ENCODE data around the gene FXYD3.

Gene FXYD3

GRCh38 chr19:35115177-35115951 lies at the start of gene FXYD3:
TSS of gene FXYD3 (plus strand) at chr19:35115823. CDS start at chr19:35119377, 3,554 bp downstream.
- Histone ChIP-seq H3K27me3 (ENCODE audit: insufficient read depth, low read length) (no peaks in the 10 kb centered on the region), H3K4me1 (ENCODE audit: control insufficient read depth, insufficient read depth, low read length, unreplicated experiment) (peaks cover 3% of the 10 kb centered on the region), H3K79me2 (ENCODE audit: control insufficient read depth, insufficient read depth, low read length, unreplicated experiment) (no peaks in the 10 kb centered on the region), H2AFZ (ENCODE audit: low read length, unreplicated experiment) (no peak within 1 kb of the TSS), H3K27ac (ENCODE audit: low read depth, low read length) (no peak within 1 kb of the TSS), H3K36me3 (ENCODE audit: insufficient read depth, low read length) (no peaks in the 10 kb centered on the region), H3K4me3 (ENCODE audit: low read depth, low read length) (no peak within 1 kb of the TSS)

- Histone ChIP-seq H3K36me3 (ENCODE audit: insufficient read depth, low read length) (no peaks in the 10 kb centered on the region), H3K27ac (ENCODE audit: low read depth, low read length) (no peak overlapping the region), H2AFZ (ENCODE audit: low read length, unreplicated experiment) (no peak overlapping the region), H3K27me3 (ENCODE audit: insufficient read depth, low read length) (no peaks in the 10 kb centered on the region), H3K4me1 (ENCODE audit: control insufficient read depth, insufficient read depth, low read length, unreplicated experiment) (no peaks in the 10 kb centered on the region), H3K4me3 (ENCODE audit: low read depth, low read length) (no peak overlapping the region), H3K79me2 (ENCODE audit: control insufficient read depth, insufficient read depth, low read length, unreplicated experiment) (no peaks in the 10 kb centered on the region)
Measured at GRCh38 chr19:35066121-35066520, 49.5 kb upstream of the FXYD3 start.

GRCh38 chr19:35066691-35067563 lies 48.7 kb upstream of the FXYD3 start:
- no peak overlapping the region for H2AFZ ChIP-seq (ENCODE audit: low read length, unreplicated experiment)
- no peak overlapping the region for H3K4me3 ChIP-seq (ENCODE audit: low read depth, low read length)
- H3K27ac ChIP-seq (ENCODE audit: low read depth, low read length): no peak overlapping the region

GRCh38 chr19:35068941-35069634 lies 46.5 kb upstream of the FXYD3 start:
- no peak overlapping the region for H2AFZ ChIP-seq (ENCODE audit: low read length, unreplicated experiment)

More at GRCh38 chr19:35066691-35067563, 48.7 kb upstream of the FXYD3 start:
- Histone ChIP-seq H3K79me2 (ENCODE audit: control insufficient read depth, insufficient read depth, low read length, unreplicated experiment) (no peaks in the 10 kb centered on the region), H3K27me3 (ENCODE audit: insufficient read depth, low read length) (no peaks in the 10 kb centered on the region), H3K4me1 (ENCODE audit: control insufficient read depth, insufficient read depth, low read length, unreplicated experiment) (no peaks in the 10 kb centered on the region), H3K36me3 (ENCODE audit: insufficient read depth, low read length) (no peaks in the 10 kb centered on the region)

GRCh38 chr19:35069696-35070095 lies 45.9 kb upstream of the FXYD3 start:
- H3K27ac ChIP-seq (ENCODE audit: low read depth, low read length): no peak overlapping the region
- no peaks in the 10 kb centered on the region for H3K27me3 ChIP-seq (ENCODE audit: insufficient read depth, low read length)
- no peaks in the 10 kb centered on the region for H3K36me3 ChIP-seq (ENCODE audit: insufficient read depth, low read length)
- no peak overlapping the region for H3K4me3 ChIP-seq (ENCODE audit: low read depth, low read length)
- no peaks in the 10 kb centered on the region for H3K79me2 ChIP-seq (ENCODE audit: control insufficient read depth, insufficient read depth, low read length, unreplicated experiment)
- no peak overlapping the region for H2AFZ ChIP-seq (ENCODE audit: low read length, unreplicated experiment)
- H3K4me1 ChIP-seq (ENCODE audit: control insufficient read depth, insufficient read depth, low read length, unreplicated experiment): no peaks in the 10 kb centered on the region

More at GRCh38 chr19:35068941-35069634, 46.5 kb upstream of the FXYD3 start:
- Histone ChIP-seq H3K4me1 (ENCODE audit: control insufficient read depth, insufficient read depth, low read length, unreplicated experiment) (no peaks in the 10 kb centered on the region), H3K79me2 (ENCODE audit: control insufficient read depth, insufficient read depth, low read length, unreplicated experiment) (no peaks in the 10 kb centered on the region), H3K27me3 (ENCODE audit: insufficient read depth, low read length) (no peaks in the 10 kb centered on the region), H3K36me3 (ENCODE audit: insufficient read depth, low read length) (no peaks in the 10 kb centered on the region), H3K27ac (ENCODE audit: low read depth, low read length) (no peak overlapping the region), H3K4me3 (ENCODE audit: low read depth, low read length) (no peak overlapping the region)

- H3K4me1 ChIP-seq (ENCODE audit: control insufficient read depth, insufficient read depth, low read length, unreplicated experiment): no peaks in the 10 kb centered on the region
- H3K79me2 ChIP-seq (ENCODE audit: control insufficient read depth, insufficient read depth, low read length, unreplicated experiment): no peaks in the 10 kb centered on the region
Measured at GRCh38 chr19:35070471-35070870, 45.2 kb upstream of the FXYD3 start.

GRCh38 chr19:35073516-35073915 lies 42.1 kb upstream of the FXYD3 start:
- no peaks in the 10 kb centered on the region for H3K27me3 ChIP-seq (ENCODE audit: insufficient read depth, low read length)
- no peak overlapping the region for H3K27ac ChIP-seq (ENCODE audit: low read depth, low read length)
- no peak overlapping the region for H3K4me3 ChIP-seq (ENCODE audit: low read depth, low read length)
- H3K79me2 ChIP-seq (ENCODE audit: control insufficient read depth, insufficient read depth, low read length, unreplicated experiment): no peaks in the 10 kb centered on the region
- no peaks in the 10 kb centered on the region for H3K36me3 ChIP-seq (ENCODE audit: insufficient read depth, low read length)
- no peak overlapping the region for H2AFZ ChIP-seq (ENCODE audit: low read length, unreplicated experiment)
- no peaks in the 10 kb centered on the region for H3K4me1 ChIP-seq (ENCODE audit: control insufficient read depth, insufficient read depth, low read length, unreplicated experiment)

More at GRCh38 chr19:35070471-35070870, 45.2 kb upstream of the FXYD3 start:
- Histone ChIP-seq H2AFZ (ENCODE audit: low read length, unreplicated experiment) (no peak overlapping the region), H3K27me3 (ENCODE audit: insufficient read depth, low read length) (no peaks in the 10 kb centered on the region), H3K4me3 (ENCODE audit: low read depth, low read length) (no peak overlapping the region), H3K27ac (ENCODE audit: low read depth, low read length) (no peak overlapping the region), H3K36me3 (ENCODE audit: insufficient read depth, low read length) (no peaks in the 10 kb centered on the region)

GRCh38 chr19:35073941-35074340 lies 41.7 kb upstream of the FXYD3 start:
- Histone ChIP-seq H3K36me3 (ENCODE audit: insufficient read depth, low read length) (no peaks in the 10 kb centered on the region), H3K4me3 (ENCODE audit: low read depth, low read length) (no peak overlapping the region), H3K4me1 (ENCODE audit: control insufficient read depth, insufficient read depth, low read length, unreplicated experiment) (no peaks in the 10 kb centered on the region), H3K27ac (ENCODE audit: low read depth, low read length) (no peak overlapping the region), H3K27me3 (ENCODE audit: insufficient read depth, low read length) (no peaks in the 10 kb centered on the region), H3K79me2 (ENCODE audit: control insufficient read depth, insufficient read depth, low read length, unreplicated experiment) (no peaks in the 10 kb centered on the region), H2AFZ (ENCODE audit: low read length, unreplicated experiment) (no peak overlapping the region)

- no peaks in the 10 kb centered on the region for H3K4me1 ChIP-seq (ENCODE audit: control insufficient read depth, insufficient read depth, low read length, unreplicated experiment)
- no peak overlapping the region for H2AFZ ChIP-seq (ENCODE audit: low read length, unreplicated experiment)
- H3K27ac ChIP-seq (ENCODE audit: low read depth, low read length): no peak overlapping the region
- H3K79me2 ChIP-seq (ENCODE audit: control insufficient read depth, insufficient read depth, low read length, unreplicated experiment): no peaks in the 10 kb centered on the region
- H3K27me3 ChIP-seq (ENCODE audit: insufficient read depth, low read length): no peaks in the 10 kb centered on the region
- H3K4me3 ChIP-seq (ENCODE audit: low read depth, low read length): no peak overlapping the region
- no peaks in the 10 kb centered on the region for H3K36me3 ChIP-seq (ENCODE audit: insufficient read depth, low read length)
Measured at GRCh38 chr19:35074426-35075201, 41.0 kb upstream of the FXYD3 start.

All from ACC112 (cell line).